Right kidney (tissue), 1 donor: ENCODE measurements around the gene PIAS3.
"Not testable (repeated sequence)": the region's sequence is repeated elsewhere in the genome, so short reads cannot be mapped to it uniquely, and the experiment has no call there.

ENCODE experiments used
- DNase-seq: peaks from one replicate; pipeline ENCODE4 v3.0.0-alpha.2; 2016

The PIAS3 gene

DNA sequence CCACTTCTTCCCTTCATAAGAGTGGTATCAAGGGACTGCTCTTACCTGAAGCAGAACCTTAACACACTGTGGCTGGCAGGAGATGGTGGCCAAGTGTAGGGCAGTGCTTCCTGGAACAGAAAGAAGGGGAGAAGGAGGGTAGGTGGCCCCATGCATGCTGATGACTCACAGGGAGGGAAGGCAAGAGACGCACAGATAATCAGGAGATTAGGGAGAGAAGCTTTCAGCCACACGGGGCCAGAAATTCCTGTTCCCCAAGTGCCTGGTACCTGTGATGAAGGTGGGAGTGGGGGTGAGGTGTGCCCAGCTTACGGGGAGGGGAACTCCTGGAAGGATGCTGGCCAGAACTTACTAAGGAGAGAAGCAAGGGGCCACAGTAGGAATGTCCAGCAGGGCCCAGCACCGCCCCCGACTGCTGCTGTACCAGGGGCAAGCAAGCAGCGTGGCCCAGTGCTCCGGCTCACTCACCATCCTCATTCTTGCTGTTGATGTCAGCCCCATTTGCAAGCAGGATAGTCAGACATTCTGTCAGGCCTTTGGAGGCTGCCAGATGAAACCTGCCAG lies 19.1 kb upstream of the PIAS3 start:
- DNase-seq, result no peak

GRCh38 chr1:145874646-145875045 lies 15.8 kb upstream of the PIAS3 start:
- DNase-seq, result no peak

DNA sequence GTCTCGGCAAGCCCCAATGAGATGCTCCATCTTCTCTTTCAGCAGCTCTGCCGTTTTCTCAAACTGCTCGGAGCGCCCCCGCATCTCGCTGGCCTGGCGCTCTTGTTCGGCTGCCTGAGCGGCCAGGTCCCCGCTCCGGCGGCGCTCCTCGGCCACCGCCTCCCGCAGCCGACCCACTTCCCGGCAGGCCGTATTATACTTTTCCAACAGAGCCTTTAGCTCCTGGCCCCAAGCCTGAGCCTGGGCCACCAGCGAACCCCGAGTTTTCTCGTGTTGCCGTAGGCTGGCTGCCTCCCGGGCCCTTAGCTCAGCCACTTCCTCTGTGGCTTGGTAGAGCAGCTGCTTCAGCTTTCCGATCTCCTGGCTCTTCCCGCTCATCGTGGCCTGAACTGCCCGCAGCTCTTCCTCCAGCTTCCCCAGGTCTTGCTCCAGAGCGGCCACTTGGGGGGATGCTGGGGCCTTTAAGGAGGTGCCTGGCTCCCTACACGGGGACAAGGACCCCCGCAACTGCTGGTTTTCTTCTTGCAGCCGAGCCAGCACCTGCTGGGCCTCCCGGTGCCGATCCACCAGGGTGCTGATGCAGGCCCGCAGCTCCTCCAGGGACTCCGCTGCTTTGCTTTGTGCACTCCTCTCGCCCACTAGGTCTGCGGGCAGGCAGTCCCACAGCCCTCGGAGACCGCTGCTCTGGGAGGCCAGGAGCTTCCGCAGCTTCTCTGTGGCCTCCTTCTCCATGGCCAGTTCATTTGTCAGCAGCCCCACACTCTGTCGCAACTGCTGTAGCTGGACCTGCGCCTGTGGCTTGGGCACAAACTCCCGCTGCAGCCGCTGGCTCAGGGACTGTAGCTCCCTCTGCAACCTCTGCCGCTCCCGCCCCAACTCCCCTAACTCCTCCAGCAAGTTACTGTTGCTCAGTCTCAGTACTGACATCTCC lies 13.4 kb upstream of the PIAS3 start:
- peak; percentile 92 for DNase-seq

GRCh38 chr1:145868232-145868631 lies 9.4 kb upstream of the PIAS3 start:
- DNase-seq, result no peak

- no peak for DNase-seq
These were observed 4.6 kb upstream of the PIAS3 start for GRCh38 chr1:145863282-145864018.

- peak; percentile 96 for DNase-seq
These were observed 676 bp upstream of the PIAS3 start for GRCh38 chr1:145859491-145860023.

GRCh38 chr1:145858238-145858900 lies 512 bp downstream of the PIAS3 start:
- peak; percentile 44 for DNase-seq

DNA sequence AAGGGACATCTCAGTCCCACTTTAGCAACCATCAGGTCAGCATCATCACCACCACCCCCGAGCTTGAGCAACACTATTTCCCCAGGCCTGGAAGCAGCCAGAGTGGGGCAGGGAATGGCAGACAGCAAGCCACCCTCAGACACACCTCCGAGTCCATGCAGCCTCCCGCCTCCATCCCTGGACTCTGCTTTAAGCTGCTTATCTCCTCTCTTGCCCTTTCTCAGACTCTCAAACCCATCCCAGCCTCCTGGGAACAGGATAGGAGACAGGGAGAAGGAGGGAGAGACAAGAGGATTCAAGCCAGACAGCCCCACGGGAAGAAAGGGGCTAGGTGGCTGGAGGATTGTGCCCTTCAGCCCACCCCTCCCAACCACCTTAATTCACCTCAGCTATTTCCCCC lies 1.7 kb downstream of the PIAS3 start:
- no peak for DNase-seq

- no peak for DNase-seq
These were observed 3.4 kb downstream of the PIAS3 start for GRCh38 chr1:145855426-145855948.

DNA sequence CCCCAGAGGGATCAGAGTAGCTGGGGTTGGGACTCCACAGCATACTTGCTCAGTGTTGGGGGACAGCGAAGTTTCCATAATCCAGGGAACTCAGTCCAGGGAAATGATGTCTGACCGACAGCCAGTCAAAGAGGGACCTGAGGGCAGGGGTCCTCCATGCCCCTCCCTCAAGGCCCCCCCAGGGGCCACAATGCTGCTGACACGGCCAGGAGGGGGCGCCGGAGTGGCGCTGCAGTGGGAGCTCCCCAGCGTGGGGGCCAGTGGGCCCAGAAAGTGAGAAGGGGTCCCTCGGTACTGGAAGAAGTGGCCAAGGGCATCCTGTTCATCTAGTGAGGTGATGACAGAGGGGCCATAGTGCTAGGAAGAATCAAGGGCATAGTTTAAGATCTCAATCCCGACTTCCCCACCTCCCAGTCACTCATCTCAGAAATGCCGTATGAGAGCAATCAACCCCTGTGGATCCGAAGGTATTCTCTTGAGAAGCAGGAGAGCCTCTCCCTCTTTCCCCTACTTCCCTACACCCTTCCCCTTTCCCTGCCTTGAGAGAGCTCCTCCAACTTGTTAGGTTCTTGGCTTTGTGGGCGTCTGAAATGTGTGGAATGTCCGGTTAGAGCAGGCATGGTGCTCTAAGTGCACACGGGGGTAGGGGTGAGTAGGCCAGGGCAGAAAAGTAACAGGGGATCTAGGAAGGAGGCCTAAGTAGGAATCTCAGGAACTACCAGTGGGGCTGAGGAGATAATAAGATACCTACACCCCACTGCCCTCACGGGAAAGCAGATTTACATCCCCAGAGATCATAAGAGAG lies 9.3 kb downstream of the PIAS3 start:
- DNase-seq, result no peak

DNA sequence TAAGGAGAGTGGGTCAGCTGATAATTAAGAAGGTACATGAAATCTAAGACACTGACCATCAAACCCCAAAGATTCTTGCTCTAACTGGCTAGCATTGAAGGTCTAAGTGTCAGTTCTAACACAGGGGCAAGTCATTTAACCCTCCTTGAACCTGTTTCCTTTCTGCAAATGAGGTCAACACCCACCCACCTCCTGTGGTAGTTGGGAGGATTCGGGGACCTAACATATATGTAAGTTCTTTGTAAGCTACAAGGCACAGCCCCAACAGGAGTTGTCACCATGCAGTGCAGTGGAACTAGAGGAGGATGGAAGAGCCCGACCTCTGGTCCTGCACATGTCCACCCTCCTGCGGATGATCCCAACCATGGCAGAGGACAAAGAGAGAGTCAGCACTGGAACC lies 11.1 kb downstream of the PIAS3 start:
- DNase-seq, result no peak

- no peak for DNase-seq
These were observed 12.7 kb downstream of the PIAS3 start for GRCh38 chr1:145846201-145846612.

DNA sequence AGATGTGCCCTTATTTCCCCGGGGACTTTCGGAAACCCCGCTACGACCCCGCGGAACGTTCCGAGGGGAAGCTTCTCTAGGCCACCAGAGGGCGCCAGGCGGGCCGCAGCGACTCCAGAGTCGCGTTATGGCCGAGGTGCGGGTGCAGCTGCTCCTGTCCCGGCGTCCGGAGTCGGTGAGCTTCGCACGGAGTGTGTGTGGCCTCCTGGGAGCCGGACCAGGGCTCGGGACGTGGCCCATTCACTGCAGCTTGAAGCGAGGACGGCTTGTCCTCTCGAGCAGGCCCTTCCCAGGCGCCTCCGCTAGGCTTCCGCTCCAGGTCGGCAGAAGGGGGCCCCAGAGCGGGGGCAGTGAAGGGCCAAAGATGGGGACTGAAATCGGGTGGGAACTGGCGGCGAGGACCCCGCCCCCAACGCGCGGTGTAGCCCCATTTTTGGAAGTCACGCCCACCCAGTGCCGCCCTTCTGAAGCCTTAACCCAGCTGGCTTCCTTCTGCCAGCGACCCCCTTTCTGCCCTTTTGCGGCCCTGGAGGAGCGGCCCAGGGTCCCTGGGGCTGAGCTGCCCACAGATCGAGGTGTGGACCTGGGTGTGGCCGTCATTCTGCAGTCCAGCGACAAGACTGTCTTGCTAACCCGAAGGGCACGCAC lies 13.2 kb downstream of the PIAS3 start, which contains the start of gene NUDT17:
Gene NUDT17, plus strand, starts transcription at position 117 of the 648 bp plus-strand sequence. Its CDS starts 11 bp downstream, at position 128.
- DNase-seq, result peak; percentile 90

DNA sequence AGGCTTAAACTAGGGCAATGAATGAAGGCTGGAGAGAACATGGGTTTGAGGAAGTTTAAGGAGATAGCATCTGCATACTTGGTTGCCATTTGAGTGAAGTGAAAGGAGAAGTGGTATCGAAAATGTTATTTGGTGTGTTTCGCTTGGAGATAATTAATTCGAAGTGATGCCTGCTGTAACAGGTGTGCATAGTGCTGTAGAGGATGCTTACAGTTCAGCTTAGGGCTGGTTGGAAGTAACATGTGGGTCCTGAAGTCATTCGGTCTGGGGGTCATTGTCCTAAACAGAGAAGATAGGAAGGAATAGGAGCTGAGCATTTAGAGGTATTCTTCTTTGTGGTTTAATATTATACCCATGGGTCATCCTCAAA lies 13.8 kb downstream of the PIAS3 start:
- no peak for DNase-seq

DNA sequence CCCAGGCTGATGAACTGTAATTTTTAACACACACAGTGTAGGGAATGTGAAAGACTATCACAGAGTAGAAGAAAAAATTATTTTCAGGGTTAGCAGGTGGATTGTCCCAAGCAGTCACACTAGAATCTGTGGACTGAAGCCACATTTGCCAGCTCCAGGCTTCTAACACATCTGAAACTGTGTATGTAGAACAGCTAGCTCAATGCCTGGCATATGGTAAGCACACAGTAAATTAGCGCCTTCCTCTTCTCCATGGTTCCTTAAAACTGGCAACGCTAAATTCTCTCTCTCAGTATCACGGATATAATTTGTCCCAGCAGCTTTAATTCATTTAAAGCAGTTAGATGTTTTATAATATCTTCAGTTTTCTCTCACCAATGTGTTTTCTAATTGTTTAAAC lies 15.8 kb downstream of the PIAS3 start:
- DNase-seq, result no peak

DNA sequence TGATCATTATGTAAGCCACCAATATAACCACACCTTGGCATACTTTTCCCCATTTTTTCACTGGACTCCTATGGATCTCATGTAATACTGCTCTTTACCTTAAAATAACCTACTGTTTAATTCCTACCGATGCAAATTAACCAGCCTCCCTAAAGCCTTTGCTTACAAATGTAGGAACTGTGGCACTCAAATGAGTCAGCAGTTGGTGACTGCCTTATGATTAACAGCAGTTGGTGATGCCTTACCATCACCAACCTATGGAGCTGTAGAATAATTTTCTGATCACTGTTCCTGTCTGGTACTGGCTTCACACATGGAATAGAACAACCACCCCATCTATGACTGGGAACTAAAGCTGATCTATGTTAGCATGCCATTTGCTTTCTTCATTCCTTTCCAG lies 21.2 kb downstream of the PIAS3 start:
- no peak for DNase-seq

DNA sequence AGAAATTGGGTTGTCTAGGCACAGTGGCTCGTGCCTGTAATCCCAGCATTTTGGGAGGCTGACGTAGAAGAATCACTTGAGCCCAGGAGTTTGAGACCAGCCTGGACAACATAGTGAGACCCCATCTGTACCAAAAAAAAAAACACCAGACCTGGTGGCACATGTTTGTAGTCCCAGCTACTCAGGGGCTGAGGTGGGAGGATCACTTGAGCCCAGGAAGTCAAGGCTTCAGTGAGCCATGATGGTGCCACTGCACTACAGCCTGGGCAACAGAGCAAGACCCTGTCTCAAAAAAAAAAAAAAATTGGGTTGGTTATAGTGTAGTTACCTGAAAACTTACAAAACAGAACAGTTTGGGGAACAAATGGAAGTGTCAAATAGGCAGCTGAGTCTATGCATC lies 28.1 kb downstream of the PIAS3 start:
- DNase-seq, result not testable (repeated sequence)

GRCh38 chr1:145828367-145829026 lies 30.4 kb downstream of the PIAS3 start:
- no peak for DNase-seq

DNA sequence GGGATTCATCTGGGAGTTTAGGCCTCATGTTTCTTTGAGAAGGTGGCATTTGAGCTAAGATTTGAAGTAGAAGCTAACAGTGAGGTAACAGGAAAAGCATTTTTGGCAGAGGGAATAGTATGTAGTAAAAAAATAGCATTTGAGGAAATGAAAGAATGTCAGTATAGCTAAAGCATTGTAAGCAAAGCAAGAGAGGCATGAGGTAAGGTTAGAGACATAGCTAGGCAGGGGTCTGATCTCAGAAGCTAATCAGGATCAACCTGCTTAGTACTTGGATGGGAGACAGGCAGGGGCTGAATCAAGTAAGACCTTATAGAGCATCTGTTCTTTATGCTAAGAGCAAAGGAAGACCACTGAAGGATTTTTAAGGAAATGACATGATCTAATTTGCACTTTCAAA lies 30.9 kb downstream of the PIAS3 start:
- DNase-seq, result no peak

DNA sequence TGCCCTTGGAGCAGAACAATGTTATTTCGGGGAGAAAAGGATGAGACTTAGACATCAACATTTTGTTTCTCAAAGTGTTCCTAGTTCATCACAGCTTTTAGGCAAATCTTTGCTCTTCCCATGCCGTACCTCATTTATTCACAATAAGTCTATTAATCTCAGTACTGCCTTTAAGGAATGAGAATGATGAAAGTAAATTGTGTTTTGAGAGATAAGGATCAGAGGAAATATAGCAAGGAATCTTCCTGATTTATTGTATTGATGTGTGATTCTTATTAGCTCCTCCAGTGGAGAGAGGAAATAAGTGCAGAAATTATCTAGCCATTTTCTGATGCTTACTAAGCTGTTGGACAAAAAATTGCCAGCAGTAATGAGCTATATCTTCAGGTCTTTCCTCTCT lies 32.9 kb downstream of the PIAS3 start:
- no peak for DNase-seq
